IPS-18a (cell line): Measurements from ENCODE around the gene CCDC7.
"Not testable (repeated sequence)": the region's sequence is repeated elsewhere in the genome, so short reads cannot be mapped to it uniquely, and the experiment has no call there.

Experiments
- H3K27ac ChIP-seq: one replicate; pipeline ENCODE4 v1.5.1; 2013; ENCODE audit warnings: low read length
- H3K27me3 ChIP-seq: one replicate; pipeline ENCODE4 v1.6.1; 2013; ENCODE audit warnings: mild to moderate bottlenecking, low read length; ENCODE audit not compliant: control insufficient read depth, insufficient read depth
- H3K36me3 ChIP-seq: one replicate; pipeline ENCODE4 v1.6.1; 2013; ENCODE audit warnings: low read depth, low read length; ENCODE audit not compliant: control insufficient read depth
- H3K4me1 ChIP-seq: one replicate; pipeline ENCODE4 v1.6.1; 2013; ENCODE audit warnings: low read depth, low read length; ENCODE audit not compliant: control insufficient read depth
- H3K4me3 ChIP-seq: one replicate; pipeline ENCODE4 v1.5.1; 2013; ENCODE audit warnings: low read length
- H3K9ac ChIP-seq: one replicate; pipeline ENCODE4 v1.6.1; 2013; ENCODE audit warnings: mild to moderate bottlenecking, low read length, moderate library complexity
- H3K9me3 ChIP-seq: one replicate; pipeline ENCODE4 v1.6.1; 2013; ENCODE audit warnings: low read depth, low read length; ENCODE audit not compliant: control insufficient read depth

Gene CCDC7

GRCh38 chr10:32744321-32744720 lies 298.4 kb downstream of the CCDC7 start:
- Histone ChIP-seq H3K4me1 (no peaks in the 10 kb centered on the region), H3K27me3 (no peaks in the 10 kb centered on the region), H3K27ac (no peak overlapping the region), H3K4me3 (no peak overlapping the region), H3K9me3 (no peaks in the 10 kb centered on the region), H3K9ac (no peak overlapping the region), H3K36me3 (no peaks in the 10 kb centered on the region)

GRCh38 chr10:32746869-32747268 lies 300.9 kb downstream of the CCDC7 start:
- no peaks in the 10 kb centered on the region for H3K36me3 ChIP-seq
- H3K9ac ChIP-seq: no peak overlapping the region
- no peak overlapping the region for H3K27ac ChIP-seq

GRCh38 chr10:32751582-32751981 lies 305.6 kb downstream of the CCDC7 start:
- no peaks in the 10 kb centered on the region for H3K36me3 ChIP-seq
- H3K9me3 ChIP-seq: peaks cover 13% of the 10 kb centered on the region
- no peak overlapping the region for H3K27ac ChIP-seq
- H3K4me1 ChIP-seq: no peaks in the 10 kb centered on the region
- H3K9ac ChIP-seq: no peak overlapping the region
- no peak overlapping the region for H3K4me3 ChIP-seq
- H3K27me3 ChIP-seq: no peaks in the 10 kb centered on the region

More at GRCh38 chr10:32746869-32747268, 300.9 kb downstream of the CCDC7 start:
- Histone ChIP-seq H3K27me3 (no peaks in the 10 kb centered on the region), H3K4me1 (no peaks in the 10 kb centered on the region), H3K9me3 (no peaks in the 10 kb centered on the region), H3K4me3 (no peak overlapping the region)

- not testable (repeated sequence) for H3K4me1 ChIP-seq, H3K27me3 ChIP-seq, H3K4me3 ChIP-seq, H3K36me3 ChIP-seq, H3K9ac ChIP-seq, H3K27ac ChIP-seq
- H3K9me3 ChIP-seq: peaks cover 13% of the 10 kb centered on the region
These were observed 309.0 kb downstream of the CCDC7 start for GRCh38 chr10:32754900-32755299.

- Histone ChIP-seq H3K4me3 (no peak overlapping the region), H3K27ac (no peak overlapping the region), H3K4me1 (no peaks in the 10 kb centered on the region), H3K27me3 (no peaks in the 10 kb centered on the region), H3K9me3 (peaks cover 15% of the 10 kb centered on the region), H3K9ac (no peak overlapping the region), H3K36me3 (no peaks in the 10 kb centered on the region)
These were observed 325.3 kb downstream of the CCDC7 start for GRCh38 chr10:32771217-32771616.

- H3K27ac ChIP-seq: no peak overlapping the region
- H3K9me3 ChIP-seq: peaks cover 15% of the 10 kb centered on the region
- H3K9ac ChIP-seq: no peak overlapping the region
- H3K27me3 ChIP-seq: no peaks in the 10 kb centered on the region
- H3K4me3 ChIP-seq: no peak overlapping the region
- H3K36me3 ChIP-seq: no peaks in the 10 kb centered on the region
- no peaks in the 10 kb centered on the region for H3K4me1 ChIP-seq
These were observed 327.2 kb downstream of the CCDC7 start for GRCh38 chr10:32773105-32773504.

- Histone ChIP-seq H3K27ac (no peak overlapping the region), H3K4me1 (no peaks in the 10 kb centered on the region), H3K4me3 (no peak overlapping the region), H3K36me3 (no peaks in the 10 kb centered on the region), H3K27me3 (no peaks in the 10 kb centered on the region), H3K9me3 (no peaks in the 10 kb centered on the region), H3K9ac (no peak overlapping the region)
These were observed 341.0 kb downstream of the CCDC7 start for GRCh38 chr10:32786968-32787367.

GRCh38 chr10:32787690-32788284 lies 341.8 kb downstream of the CCDC7 start:
- H3K27ac ChIP-seq: no peak overlapping the region
- no peak overlapping the region for H3K9ac ChIP-seq
- no peak overlapping the region for H3K4me3 ChIP-seq
- H3K27me3 ChIP-seq: no peaks in the 10 kb centered on the region
- H3K36me3 ChIP-seq: no peaks in the 10 kb centered on the region
- H3K4me1 ChIP-seq: no peaks in the 10 kb centered on the region
- no peaks in the 10 kb centered on the region for H3K9me3 ChIP-seq

- Histone ChIP-seq H3K27ac (no peak overlapping the region), H3K4me1 (no peaks in the 10 kb centered on the region), H3K9ac (no peak overlapping the region), H3K9me3 (no peaks in the 10 kb centered on the region), H3K4me3 (no peak overlapping the region), H3K36me3 (no peaks in the 10 kb centered on the region), H3K27me3 (no peaks in the 10 kb centered on the region)
These were observed 342.4 kb downstream of the CCDC7 start for GRCh38 chr10:32788359-32788758.

- Histone ChIP-seq H3K27me3 (no peaks in the 10 kb centered on the region), H3K9me3 (no peaks in the 10 kb centered on the region), H3K4me1 (no peaks in the 10 kb centered on the region), H3K27ac (no peak overlapping the region), H3K9ac (no peak overlapping the region), H3K36me3 (no peaks in the 10 kb centered on the region), H3K4me3 (no peak overlapping the region)
These were observed 344.5 kb downstream of the CCDC7 start for GRCh38 chr10:32790483-32790882.

- no peaks in the 10 kb centered on the region for H3K36me3 ChIP-seq
- no peaks in the 10 kb centered on the region for H3K9me3 ChIP-seq
- H3K4me3 ChIP-seq: no peak overlapping the region
- H3K9ac ChIP-seq: no peak overlapping the region
- no peaks in the 10 kb centered on the region for H3K4me1 ChIP-seq
- H3K27me3 ChIP-seq: no peaks in the 10 kb centered on the region
- H3K27ac ChIP-seq: no peak overlapping the region
These were observed 347.1 kb downstream of the CCDC7 start for GRCh38 chr10:32793033-32793432.

- no peak overlapping the region for H3K9ac ChIP-seq
- H3K36me3 ChIP-seq: no peaks in the 10 kb centered on the region
- no peak overlapping the region for H3K27ac ChIP-seq
- no peaks in the 10 kb centered on the region for H3K9me3 ChIP-seq
- H3K4me1 ChIP-seq: no peaks in the 10 kb centered on the region
- no peaks in the 10 kb centered on the region for H3K27me3 ChIP-seq
- H3K4me3 ChIP-seq: no peak overlapping the region
These were observed 349.8 kb downstream of the CCDC7 start for GRCh38 chr10:32795598-32796183.
